ENCODE results near the gene SMTNL1.

SMTNL1 gene

GRCh38 chr11:57543593-57543992, 6.2 kb downstream of the SMTNL1 start:
- no peak for DNase-seq (ENCODE audit: low read depth in 3 of 3, low spot score in 1 of 3)

DNA sequence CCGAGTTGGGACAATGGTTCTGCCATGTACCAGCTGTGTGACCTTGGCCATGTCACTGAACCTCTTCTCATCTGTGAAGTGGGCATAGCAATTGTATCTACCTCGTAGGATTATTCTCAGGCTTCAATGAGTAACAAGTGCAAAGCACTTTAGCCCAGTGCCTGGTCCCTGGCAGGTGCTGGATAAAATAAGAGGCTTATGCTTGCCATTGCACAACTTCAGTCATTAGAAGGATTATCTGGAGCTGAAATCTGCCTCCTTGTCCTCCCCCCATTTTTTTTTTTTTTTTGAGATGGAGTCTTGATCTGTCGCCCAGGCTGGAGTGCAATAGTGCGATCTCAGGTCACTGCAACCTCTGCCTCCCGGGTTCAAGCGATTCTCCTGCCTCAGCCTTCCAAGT, 7.2 kb downstream of the SMTNL1 start:
- DNase-seq (ENCODE audit: low read depth in 3 of 3, low spot score in 1 of 3): no peak

- DNase-seq (ENCODE audit: low read depth in 3 of 3, low spot score in 1 of 3): no peak
Measured at GRCh38 chr11:57545883-57546282, 8.5 kb downstream of the SMTNL1 start.

- no peak for DNase-seq (ENCODE audit: low read depth in 3 of 3, low spot score in 1 of 3)
Measured at GRCh38 chr11:57546451-57546850, 9.1 kb downstream of the SMTNL1 start.

- DNase-seq (ENCODE audit: low read depth in 3 of 3, low spot score in 1 of 3): no peak
Measured at GRCh38 chr11:57546869-57547475, 9.6 kb downstream of the SMTNL1 start.

DNA sequence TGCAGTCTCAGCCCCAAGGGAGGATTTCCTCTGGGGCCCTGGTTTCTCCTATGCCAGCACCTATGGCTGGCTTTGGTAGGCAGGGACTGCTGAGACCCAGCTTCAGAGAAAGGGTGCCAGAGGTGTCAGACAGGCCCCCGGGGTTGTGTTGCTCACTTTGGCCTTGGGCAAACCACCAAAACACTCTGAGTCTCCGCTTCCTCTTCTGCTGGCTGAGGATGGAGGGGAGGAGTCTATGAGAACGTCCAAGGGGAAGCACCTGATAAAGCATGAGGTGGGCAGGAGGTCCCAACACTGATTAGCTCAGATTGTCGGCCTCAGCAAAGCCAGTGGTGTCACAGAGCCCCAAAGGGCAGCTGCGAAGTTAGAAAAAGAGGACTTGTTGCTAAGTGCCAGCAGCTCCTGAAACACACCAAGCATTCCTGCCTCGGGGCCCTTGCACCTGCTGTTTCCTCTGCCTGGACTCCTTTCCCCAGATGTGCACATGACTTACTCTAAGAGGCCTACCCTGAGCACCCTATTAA, 10.5 kb downstream of the SMTNL1 start:
- DNase-seq (ENCODE audit: low read depth in 3 of 3, low spot score in 1 of 3): no peak

DNA sequence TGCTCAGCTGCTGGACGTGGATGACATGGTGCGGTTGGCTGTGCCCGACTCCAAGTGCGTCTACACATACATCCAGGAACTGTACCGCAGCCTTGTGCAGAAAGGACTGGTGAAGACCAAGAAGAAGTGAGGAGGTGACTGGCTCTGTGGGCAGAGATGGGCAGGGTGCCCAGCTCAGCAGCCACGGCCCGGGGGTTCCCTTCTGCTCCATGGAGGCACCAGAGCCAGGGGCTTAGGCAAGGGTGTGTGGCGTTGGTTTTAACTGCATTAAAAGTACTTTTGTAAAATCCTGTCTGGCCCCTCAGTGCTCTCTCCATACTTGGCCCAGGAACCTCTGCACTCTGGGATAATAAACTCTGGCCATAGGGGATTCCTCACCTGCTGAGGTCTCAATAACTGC, 12.6 kb downstream of the SMTNL1 start:
- DNase-seq (ENCODE audit: low read depth in 3 of 3, low spot score in 1 of 3): no peak

DNA sequence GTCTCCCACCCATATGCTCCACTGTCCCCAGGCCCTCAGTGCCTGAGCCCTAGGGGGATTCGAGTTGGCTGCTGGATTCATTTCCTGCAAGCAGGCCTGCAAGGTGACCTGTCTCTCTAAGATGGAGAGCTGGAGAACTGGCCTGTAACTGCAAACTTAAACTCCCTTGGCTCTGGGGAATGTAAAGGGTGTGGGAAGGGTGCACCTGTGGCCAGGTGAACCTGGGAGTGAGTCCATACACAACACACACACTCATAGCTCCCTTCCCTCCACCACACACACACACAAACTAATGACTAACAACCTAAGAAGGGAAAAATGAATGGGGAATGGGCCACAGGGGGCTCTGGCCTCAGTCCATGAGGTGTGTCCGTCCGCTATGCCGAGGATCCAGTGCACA, 14.5 kb downstream of the SMTNL1 start:
- no peak for DNase-seq (ENCODE audit: low read depth in 3 of 3, low spot score in 1 of 3)

DNA sequence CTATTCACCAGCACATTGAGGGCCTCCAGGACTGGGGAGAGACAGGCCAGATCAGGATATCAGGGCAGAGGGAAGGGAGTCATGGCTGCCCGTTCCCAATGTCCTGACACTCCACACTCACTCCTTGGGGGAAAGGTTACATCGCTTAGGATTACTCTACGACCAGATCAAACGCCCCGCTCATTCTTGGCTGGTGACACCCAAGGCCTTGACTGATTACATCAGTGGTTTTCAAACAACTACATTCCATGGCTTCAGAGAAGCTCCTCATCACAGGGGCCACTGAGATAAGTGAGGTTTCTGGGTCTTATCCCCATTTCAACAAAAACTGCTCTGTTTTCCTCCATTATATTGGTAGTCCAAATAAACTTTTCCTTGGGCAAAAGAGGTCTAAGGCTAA, 15.1 kb downstream of the SMTNL1 start:
- DNase-seq (ENCODE audit: low read depth in 3 of 3, low spot score in 1 of 3): no peak

GRCh38 chr11:57555393-57555792, 18.0 kb downstream of the SMTNL1 start:
- DNase-seq (ENCODE audit: low read depth in 3 of 3, low spot score in 1 of 3): no peak

GRCh38 chr11:57556041-57556440, 18.6 kb downstream of the SMTNL1 start:
- no peak for DNase-seq (ENCODE audit: low read depth in 3 of 3, low spot score in 1 of 3)

DNA sequence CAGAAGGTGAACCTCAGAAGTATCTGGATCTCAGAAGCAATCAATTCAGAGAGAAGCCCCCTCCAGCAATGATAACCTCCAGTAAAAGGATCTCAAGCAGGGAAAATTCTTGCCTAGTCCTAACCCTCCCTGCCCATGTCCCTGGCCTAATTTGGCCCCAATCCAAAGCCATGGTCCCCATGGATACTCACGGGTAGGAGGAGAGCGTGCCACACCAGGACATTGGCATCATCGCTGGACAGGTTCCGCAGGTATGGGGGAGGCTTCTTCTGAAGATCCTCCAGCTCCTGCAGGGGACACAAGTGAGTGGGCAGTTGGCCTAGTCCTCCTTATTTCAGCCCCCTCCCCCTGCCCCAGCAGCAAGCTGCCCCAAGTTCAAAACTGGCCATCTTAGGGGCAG, 22.8 kb downstream of the SMTNL1 start:
- DNase-seq (ENCODE audit: low read depth in 3 of 3, low spot score in 1 of 3): no peak

DNA sequence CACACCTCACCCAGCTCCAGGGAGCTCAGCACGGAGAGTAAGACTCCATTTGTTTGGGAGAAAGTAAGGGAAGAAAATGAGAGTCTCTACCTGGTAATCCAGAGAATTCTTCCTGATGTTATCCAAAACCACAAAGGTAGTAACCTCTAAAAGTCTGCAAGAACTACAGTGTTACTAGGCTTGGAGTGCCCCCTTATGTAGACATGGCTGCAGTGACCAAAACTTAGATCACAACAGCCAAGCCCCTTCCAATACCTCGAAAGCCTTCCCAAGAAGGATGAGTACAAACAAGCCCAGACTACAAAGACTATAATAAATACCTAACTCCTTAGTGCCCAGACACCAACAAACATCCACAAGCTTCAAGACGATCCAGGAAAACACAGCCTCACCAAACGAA, 25.2 kb downstream of the SMTNL1 start:
- DNase-seq (ENCODE audit: low read depth in 3 of 3, low spot score in 1 of 3): no peak

DNA sequence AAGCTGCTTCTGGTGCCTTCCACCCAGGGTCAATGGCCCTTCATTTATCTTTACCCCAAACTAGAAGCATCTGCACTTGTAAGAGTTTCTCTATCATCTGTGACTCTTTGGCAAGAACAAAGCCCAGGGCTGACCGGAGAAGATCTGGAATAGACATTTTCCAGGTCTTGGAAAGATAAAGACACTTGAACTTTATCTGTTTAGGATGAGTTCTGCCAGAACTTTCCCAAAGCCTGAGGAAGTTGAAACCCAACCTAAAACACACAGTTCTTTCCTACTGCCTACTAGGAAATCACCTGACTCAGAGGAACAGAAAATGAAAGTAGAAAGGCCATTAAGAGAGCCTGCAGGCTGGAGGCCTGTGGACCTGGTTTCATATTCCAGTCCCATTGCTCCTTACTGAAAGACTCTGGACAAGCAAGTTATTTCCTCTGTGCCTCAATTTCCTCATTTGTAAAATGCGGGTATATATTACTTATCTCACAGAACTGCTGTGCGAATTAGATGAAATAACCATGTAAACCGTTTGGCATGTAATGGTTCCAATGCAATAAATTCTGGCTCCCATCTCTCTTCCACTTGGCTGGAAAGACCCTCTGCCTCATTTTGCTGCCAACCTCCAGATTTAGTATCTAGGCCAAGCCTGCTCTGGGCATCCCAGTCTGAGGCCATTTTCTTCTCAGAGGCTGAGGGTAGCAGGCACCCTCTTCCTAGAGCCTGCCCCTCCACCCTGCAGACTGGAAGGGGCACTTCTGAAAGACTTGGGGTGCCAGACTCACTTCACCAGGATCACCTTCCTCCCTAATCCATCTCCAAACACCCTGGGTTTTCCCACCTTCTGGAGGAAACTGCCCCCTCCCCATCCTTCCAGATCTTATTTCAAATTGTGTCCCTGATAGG, 28.9 kb downstream of the SMTNL1 start:
- DNase-seq (ENCODE audit: low read depth in 3 of 3, low spot score in 1 of 3): no peak

- DNase-seq (ENCODE audit: low read depth in 3 of 3, low spot score in 1 of 3): no peak
Measured at GRCh38 chr11:57566905-57567514, 29.6 kb downstream of the SMTNL1 start.

DNA sequence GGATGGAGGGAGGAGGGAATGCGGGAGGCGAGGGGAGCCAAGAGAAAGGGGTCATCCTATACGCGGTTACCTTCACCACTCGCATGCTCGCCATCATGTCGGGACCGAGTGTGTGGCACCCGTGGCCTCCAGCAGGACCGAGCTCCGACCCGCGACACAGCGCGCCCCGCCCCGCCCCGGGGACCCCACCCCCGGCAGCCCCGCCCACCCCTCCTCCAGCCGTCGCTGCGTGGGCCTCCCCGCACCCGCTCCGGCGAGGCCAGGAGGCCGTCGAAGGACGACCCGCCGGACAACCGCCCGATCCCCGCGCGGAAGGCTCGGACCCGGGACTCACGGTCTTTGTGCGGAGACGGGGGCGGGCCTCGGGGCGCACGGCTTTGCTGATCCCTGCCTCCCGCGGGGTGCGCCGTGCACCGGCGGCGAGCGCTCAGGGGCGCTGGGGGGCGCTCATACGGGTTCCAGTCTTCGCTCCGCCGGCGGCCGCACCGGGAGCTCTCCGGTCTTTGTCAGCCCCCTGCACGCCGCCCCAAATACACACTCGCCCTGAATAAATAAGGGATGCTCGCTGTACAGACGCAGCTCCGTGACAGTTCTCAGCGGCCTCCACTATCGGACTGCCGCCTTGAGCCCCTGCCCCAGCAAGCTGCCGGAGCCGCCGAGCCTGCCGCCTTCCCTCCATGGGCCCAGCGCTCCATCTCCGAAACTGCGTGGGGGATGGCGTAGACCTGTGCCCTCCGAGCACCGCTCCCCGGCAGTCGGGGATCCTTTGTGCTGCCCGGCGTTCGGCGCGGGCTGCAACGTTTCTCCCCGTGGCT, 30.3 kb downstream of the SMTNL1 start, which contains the start of gene UBE2L6:
UBE2L6 (minus strand) TSS at position 158 of the 815 bp plus-strand sequence; CDS start at position 97, 61 bp downstream.
- DNase-seq (ENCODE audit: low read depth in 3 of 3, low spot score in 1 of 3): peak; percentile 38 to 58 (median 49)

DNA sequence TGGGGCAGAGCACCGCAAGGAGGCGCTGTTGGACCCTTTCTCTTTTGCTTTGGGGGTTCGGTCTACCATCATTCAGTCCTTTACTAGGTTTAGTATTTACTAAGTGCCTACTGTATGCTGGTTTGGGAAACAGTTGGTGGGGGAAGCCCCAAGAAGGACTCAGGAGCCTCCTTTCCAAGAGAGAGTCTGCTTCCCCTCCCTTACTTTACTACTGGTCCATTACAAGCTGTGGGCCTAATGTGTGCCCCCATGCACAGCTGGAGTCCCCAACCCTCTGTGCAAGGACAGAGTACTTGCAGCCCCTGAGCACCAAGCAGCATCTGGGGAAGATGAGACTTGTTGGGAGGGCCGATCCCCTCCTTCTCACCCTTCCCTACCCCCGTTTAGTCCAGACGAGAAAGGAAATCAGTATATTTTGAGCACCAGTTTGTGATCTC, 31.0 kb downstream of the SMTNL1 start:
- DNase-seq (ENCODE audit: low read depth in 3 of 3, low spot score in 1 of 3): peak in 2 of 3 donors; percentile 75 to 89

DNA sequence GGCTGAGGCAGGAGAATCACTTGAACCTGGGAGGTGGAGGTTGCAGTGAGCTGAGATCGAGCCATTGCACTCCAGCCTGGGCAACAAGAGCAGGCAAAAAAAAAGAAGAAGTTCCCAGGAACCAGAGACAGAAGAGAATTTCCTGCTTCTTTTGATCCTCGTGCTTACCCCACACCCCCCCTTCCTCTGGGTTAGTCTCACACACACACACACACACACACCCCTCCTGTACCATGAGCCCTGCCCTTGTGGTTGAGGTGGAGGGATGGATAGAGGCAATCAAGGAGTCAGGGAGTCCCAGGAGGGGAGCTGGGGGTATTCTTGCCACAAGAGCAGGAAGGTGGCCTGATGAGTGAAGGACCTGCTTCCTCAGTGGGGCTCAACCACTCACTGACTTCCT, 34.2 kb downstream of the SMTNL1 start:
- no peak for DNase-seq (ENCODE audit: low read depth in 3 of 3, low spot score in 1 of 3)

DNA sequence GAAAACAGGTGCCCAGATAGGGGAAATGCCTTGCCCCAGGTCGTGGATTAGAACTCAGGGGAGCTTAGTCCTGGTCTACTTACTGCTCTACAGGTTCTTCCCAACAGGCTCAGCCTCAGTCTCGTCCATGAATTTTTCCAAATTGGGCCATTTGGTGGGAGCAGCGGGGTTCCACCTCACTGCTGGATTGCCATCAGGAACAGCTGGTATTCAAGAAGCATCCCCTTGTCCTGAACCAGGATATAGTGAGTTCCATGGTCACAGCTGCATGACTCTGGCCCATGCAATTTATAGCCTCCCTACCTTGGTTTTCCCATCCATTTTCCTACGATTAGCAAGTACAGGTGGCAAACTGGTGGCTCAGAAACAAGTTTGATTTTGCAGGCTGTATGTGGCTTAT, 36.7 kb downstream of the SMTNL1 start:
- no peak for DNase-seq (ENCODE audit: low read depth in 3 of 3, low spot score in 1 of 3)

GRCh38 chr11:57584341-57584740, 46.9 kb downstream of the SMTNL1 start:
- DNase-seq (ENCODE audit: low read depth in 3 of 3, low spot score in 1 of 3): no peak

- no peak for DNase-seq (ENCODE audit: low read depth in 3 of 3, low spot score in 1 of 3)
Measured at GRCh38 chr11:57585301-57585700, 47.9 kb downstream of the SMTNL1 start.
